EL (cell line): ENCODE measurements around the gene SLC9C2.
"Not testable (repeated sequence)": the region's sequence is repeated elsewhere in the genome, so short reads cannot be mapped to it uniquely, and the experiment has no call there.

Experiments used
- DNase-seq: peaks from one replicate; pipeline ENCODE4 v3.0.0-alpha.2; 2016

Gene SLC9C2

GRCh38 chr1:173603056-173603591 lies at the start of gene SLC9C2:
Gene SLC9C2, minus strand, starts transcription at chr1:173603072. Its CDS starts 1,296 bp downstream, at chr1:173601776.
- DNase-seq = peak; percentile 15

- no peak for DNase-seq
These were observed 46.2 kb upstream of the SLC9C2 start for GRCh38 chr1:173648880-173649605.

GRCh38 chr1:173646656-173647055 lies 43.8 kb upstream of the SLC9C2 start:
- DNase-seq = no peak

GRCh38 chr1:173642450-173643139 lies 39.7 kb upstream of the SLC9C2 start:
- DNase-seq = peak; percentile 9

GRCh38 chr1:173639102-173639501 lies 36.2 kb upstream of the SLC9C2 start:
- DNase-seq = no peak

GRCh38 chr1:173638043-173639021 lies 35.5 kb upstream of the SLC9C2 start:
- no peak for DNase-seq

GRCh38 chr1:173637236-173638042 lies 34.6 kb upstream of the SLC9C2 start:
- DNase-seq = not testable (repeated sequence)

- no peak for DNase-seq
These were observed 32.2 kb upstream of the SLC9C2 start, which contains the start of gene TEX50 for GRCh38 chr1:173635116-173635515. Gene TEX50, plus strand, starts transcription at chr1:173635338. Its CDS starts 184 bp downstream, at chr1:173635522.

GRCh38 chr1:173628888-173629287 lies 26.0 kb upstream of the SLC9C2 start:
- DNase-seq = no peak

GRCh38 chr1:173627269-173627668 lies 24.4 kb upstream of the SLC9C2 start:
- no peak for DNase-seq

GRCh38 chr1:173616859-173617258 lies 14.0 kb upstream of the SLC9C2 start:
- DNase-seq = no peak

- DNase-seq = not testable (repeated sequence)
These were observed 10.2 kb upstream of the SLC9C2 start for GRCh38 chr1:173613086-173613485.

- DNase-seq = no peak
These were observed 5.8 kb upstream of the SLC9C2 start for GRCh38 chr1:173608503-173609216.

GRCh38 chr1:173601588-173601987 lies 1.3 kb downstream of the SLC9C2 start:
- DNase-seq = no peak

GRCh38 chr1:173596097-173596825 lies 6.6 kb downstream of the SLC9C2 start:
- DNase-seq = no peak

- DNase-seq = not testable (repeated sequence)
These were observed 11.7 kb downstream of the SLC9C2 start for GRCh38 chr1:173591138-173591537.

GRCh38 chr1:173590557-173590956 lies 12.3 kb downstream of the SLC9C2 start:
- DNase-seq = peak; percentile 67

- DNase-seq = no peak
These were observed 21.3 kb downstream of the SLC9C2 start for GRCh38 chr1:173581383-173582079.

GRCh38 chr1:173580658-173581057 lies 22.2 kb downstream of the SLC9C2 start:
- DNase-seq = no peak

GRCh38 chr1:173580071-173580470 lies 22.8 kb downstream of the SLC9C2 start:
- no peak for DNase-seq
